ENCODE measurements around the gene SERHL2. TPM values are rescaled to one million over a fixed set of nuclear protein-coding genes. Genes with fewer than 3 reads are reported as not detected.

SERHL2 gene
- polyA plus RNA-seq, 1 donor (not counting 4 experiments of a cell fraction or from before 2014, with no cell fraction given) = 2.5 TPM

DNA sequence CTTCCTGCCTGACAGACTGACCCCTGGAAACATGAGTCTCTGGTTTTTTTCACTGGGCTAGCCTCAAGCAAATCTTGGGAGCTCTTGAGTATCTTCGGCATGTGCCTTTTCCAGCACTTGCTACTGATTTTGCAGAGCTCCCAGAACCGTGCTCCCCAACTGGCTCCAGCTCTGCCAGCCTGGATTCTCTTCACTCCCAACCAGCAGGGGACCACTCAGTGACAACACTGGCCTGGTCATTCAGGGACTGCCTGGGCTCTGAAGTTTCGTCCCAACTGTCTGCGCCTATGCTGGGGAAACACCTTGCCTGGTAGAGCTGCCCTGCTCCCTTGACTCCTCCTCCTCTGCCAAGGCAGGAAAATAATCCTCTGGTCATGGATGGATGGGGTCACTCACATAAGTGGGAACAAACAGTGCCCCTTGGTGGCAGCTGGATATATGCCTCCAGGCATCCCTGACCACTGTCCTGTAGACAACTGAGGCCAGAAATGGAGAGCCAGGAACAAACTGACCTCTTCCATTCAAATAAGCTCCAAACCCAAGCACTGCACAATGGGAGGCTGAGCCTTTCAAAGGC lies 30.7 kb downstream of the SERHL2 start:
- no peak overlapping the region for H3K4me3 ChIP-seq (ENCODE audit: control insufficient read depth in 2 of 3, extremely low read depth in 1 of 3, insufficient read depth in 2 of 3, low read depth in 1 of 3, low read length in 3 of 3)
- TF ChIP-seq EZH2 (IDR thresholded peaks at IDR 0.05; ENCODE audit: low read length) = no peak
- TF ChIP-seq, protein P1, sequence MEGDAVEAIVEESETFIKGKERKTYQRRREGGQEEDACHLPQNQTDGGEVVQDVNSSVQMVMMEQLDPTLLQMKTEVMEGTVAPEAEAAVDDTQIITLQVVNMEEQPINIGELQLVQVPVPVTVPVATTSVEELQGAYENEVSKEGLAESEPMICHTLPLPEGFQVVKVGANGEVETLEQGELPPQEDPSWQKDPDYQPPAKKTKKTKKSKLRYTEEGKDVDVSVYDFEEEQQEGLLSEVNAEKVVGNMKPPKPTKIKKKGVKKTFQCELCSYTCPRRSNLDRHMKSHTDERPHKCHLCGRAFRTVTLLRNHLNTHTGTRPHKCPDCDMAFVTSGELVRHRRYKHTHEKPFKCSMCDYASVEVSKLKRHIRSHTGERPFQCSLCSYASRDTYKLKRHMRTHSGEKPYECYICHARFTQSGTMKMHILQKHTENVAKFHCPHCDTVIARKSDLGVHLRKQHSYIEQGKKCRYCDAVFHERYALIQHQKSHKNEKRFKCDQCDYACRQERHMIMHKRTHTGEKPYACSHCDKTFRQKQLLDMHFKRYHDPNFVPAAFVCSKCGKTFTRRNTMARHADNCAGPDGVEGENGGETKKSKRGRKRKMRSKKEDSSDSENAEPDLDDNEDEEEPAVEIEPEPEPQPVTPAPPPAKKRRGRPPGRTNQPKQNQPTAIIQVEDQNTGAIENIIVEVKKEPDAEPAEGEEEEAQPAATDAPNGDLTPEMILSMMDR (optimal IDR thresholded peaks at IDR 0.05 in 1 of 3, IDR thresholded peaks at IDR 0.05 in 1 of 3, conservative IDR thresholded peaks at IDR 0.05 in 1 of 3; ENCODE audit: extremely low read depth in 1 of 3, insufficient read depth in 2 of 3, low read length in 3 of 3) = no peak
- H3K79me2 ChIP-seq (ENCODE audit: control insufficient read depth, insufficient read depth, low read length) = peaks cover 7% of the 10 kb centered on the region
- H4K20me1 ChIP-seq (ENCODE audit: control insufficient read depth, extremely low read depth, insufficient read depth, low read length) = no peaks in the 10 kb centered on the region
- H3K4me2 ChIP-seq (ENCODE audit: control insufficient read depth, extremely low read depth, insufficient read depth, low read depth, low read length) = no peak overlapping the region
- DNase-seq (ENCODE audit: low read depth, low spot score) (no peak), FAIRE-seq (no peak)
- no peaks in the 10 kb centered on the region for H3K27me3 ChIP-seq (ENCODE audit: control insufficient read depth, extremely low read depth, insufficient read depth, low read length)
- H3K9me3 ChIP-seq (ENCODE audit: control insufficient read depth, low read depth, low read length) = no peaks in the 10 kb centered on the region
- no peaks in the 10 kb centered on the region for H3K9me1 ChIP-seq (ENCODE audit: control insufficient read depth, extremely low read depth, insufficient read depth, low read length)
- dilution Hi-C loops (cut with MboI; ENCODE audit: extremely low pct_ligation_motif_present, low sequenced_read_pairs) = no loop called here
- H3K9ac ChIP-seq (ENCODE audit: control insufficient read depth, extremely low read depth, insufficient read depth, low read length) = no peak overlapping the region
- peaks cover 25 to 42% of the 10 kb centered on the region in 2 experiments for H3K36me3 ChIP-seq (ENCODE audit: control insufficient read depth in 2 of 2, extremely low read depth in 1 of 2, insufficient read depth in 2 of 2, low read length in 2 of 2)
- no peak overlapping the region for H2AFZ ChIP-seq (ENCODE audit: control insufficient read depth, low read length)
- H3K4me1 ChIP-seq (ENCODE audit: control insufficient read depth, extremely low read depth, insufficient read depth, low read length) = no peaks in the 10 kb centered on the region
- H3K27ac ChIP-seq (ENCODE audit: control insufficient read depth, insufficient read depth, low read length) = no peak overlapping the region

DNA sequence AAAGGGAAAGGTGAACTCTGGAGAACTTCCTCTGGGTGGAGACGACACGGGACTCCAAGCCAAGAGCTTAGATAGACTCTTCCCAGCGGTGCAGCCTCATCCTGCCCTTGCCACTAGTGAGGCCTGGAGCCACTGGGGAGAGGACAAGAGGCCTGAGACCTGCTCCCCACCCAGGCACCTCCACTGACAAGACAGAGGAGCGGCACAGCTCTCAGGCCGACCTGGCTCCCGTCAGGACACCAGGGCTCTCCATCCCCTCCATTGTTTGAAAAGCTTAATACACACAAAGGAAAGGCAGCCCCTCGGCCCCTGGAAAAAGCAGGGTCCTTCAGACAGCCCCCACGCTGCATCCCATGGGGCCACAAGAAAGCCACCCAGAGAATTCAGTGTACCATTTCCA lies 31.3 kb downstream of the SERHL2 start:
- H3K27me3 ChIP-seq (ENCODE audit: control insufficient read depth, extremely low read depth, insufficient read depth, low read length) = no peaks in the 10 kb centered on the region
- H3K4me1 ChIP-seq (ENCODE audit: control insufficient read depth, extremely low read depth, insufficient read depth, low read length) = no peaks in the 10 kb centered on the region
- dilution Hi-C loops (cut with MboI; ENCODE audit: extremely low pct_ligation_motif_present, low sequenced_read_pairs) = no loop called here
- no peaks in the 10 kb centered on the region for H3K9me3 ChIP-seq (ENCODE audit: control insufficient read depth, low read depth, low read length)
- H3K9me1 ChIP-seq (ENCODE audit: control insufficient read depth, extremely low read depth, insufficient read depth, low read length) = no peaks in the 10 kb centered on the region
- no peak overlapping the region for H3K4me3 ChIP-seq (ENCODE audit: control insufficient read depth in 2 of 3, extremely low read depth in 1 of 3, insufficient read depth in 2 of 3, low read depth in 1 of 3, low read length in 3 of 3)
- H3K9ac ChIP-seq (ENCODE audit: control insufficient read depth, extremely low read depth, insufficient read depth, low read length) = no peak overlapping the region
- no peaks in the 10 kb centered on the region for H4K20me1 ChIP-seq (ENCODE audit: control insufficient read depth, extremely low read depth, insufficient read depth, low read length)
- H2AFZ ChIP-seq (ENCODE audit: control insufficient read depth, low read length) = no peak overlapping the region
- H3K27ac ChIP-seq (ENCODE audit: control insufficient read depth, insufficient read depth, low read length) = no peak overlapping the region
- FAIRE-seq = no peak
- peaks cover 26 to 38% of the 10 kb centered on the region in 2 experiments for H3K36me3 ChIP-seq (ENCODE audit: control insufficient read depth in 2 of 2, extremely low read depth in 1 of 2, insufficient read depth in 2 of 2, low read length in 2 of 2)
- H3K4me2 ChIP-seq (ENCODE audit: control insufficient read depth, extremely low read depth, insufficient read depth, low read depth, low read length) = no peak overlapping the region
- DNase-seq (ENCODE audit: low read depth, low spot score) = no peak
- TF ChIP-seq EZH2 (IDR thresholded peaks at IDR 0.05; ENCODE audit: low read length) = no peak
- TF ChIP-seq, protein P1 (optimal IDR thresholded peaks at IDR 0.05 in 1 of 3, IDR thresholded peaks at IDR 0.05 in 1 of 3, conservative IDR thresholded peaks at IDR 0.05 in 1 of 3; ENCODE audit: extremely low read depth in 1 of 3, insufficient read depth in 2 of 3, low read length in 3 of 3) = no peak
- peaks cover 7% of the 10 kb centered on the region for H3K79me2 ChIP-seq (ENCODE audit: control insufficient read depth, insufficient read depth, low read length)

All from keratinocyte (primary cell).